HG03432 (cell line): ENCODE results near the gene ORMDL3.
A peak's percentile ranks its signal among the peaks of the same experiment; 100 is the strongest.
"Not testable (repeated sequence)": the region's sequence is repeated elsewhere in the genome, so short reads cannot be mapped to it uniquely, and the experiment has no call there.

ENCODE experiments used
- ATAC-seq: cut with Tn5 transposase; IDR thresholded peaks from one replicate; pipeline ENCODE4 v1.9.1; 2021; ENCODE audit warnings: mild to moderate bottlenecking, moderate library complexity; ENCODE audit not compliant: unreplicated experiment

ORMDL3 gene

DNA sequence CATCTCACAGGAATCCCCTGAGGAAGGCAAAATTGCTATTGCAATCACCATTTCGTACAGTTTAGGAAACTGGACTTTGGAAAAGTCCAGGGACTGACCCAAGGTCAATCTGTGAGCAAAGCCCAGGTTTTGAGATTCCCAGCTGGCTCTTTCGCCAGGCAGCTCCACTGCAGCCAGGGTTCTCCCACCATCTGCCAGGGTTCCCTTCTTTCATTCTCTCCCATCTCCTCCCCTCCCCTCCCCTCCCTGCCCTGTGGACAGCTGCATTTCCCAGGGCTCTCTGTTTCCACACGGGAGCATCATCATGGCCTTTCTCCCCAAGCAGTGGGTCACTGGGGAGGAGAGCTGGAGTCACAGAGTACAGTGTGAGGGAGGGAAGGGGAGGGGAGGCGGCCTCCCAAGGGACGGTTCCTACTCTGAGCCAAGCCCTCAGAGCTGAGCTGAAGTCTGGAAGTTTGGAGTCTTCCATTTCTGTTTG, 23.5 kb upstream of the ORMDL3 start:
- ATAC-seq = no peak

DNA sequence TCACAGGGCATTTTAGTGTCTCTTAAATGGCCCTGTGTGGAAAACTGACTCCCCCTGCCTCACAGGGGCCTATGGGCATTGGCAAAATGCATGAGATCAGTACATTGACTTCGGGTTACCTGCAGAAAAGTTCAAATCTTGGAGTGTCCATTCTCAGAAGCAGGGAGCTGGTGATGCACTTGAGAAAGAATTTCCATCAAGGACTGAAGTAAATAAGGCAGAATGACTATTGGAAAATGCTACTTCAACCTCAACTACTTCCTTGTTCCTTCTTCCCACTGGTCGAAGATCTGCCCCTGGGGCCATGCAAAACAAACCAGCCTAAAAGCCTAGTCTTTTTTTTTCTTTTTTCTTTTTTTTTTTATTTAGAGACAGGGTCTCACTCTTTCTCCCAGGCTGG, 21.6 kb upstream of the ORMDL3 start:
- ATAC-seq = no peak

DNA sequence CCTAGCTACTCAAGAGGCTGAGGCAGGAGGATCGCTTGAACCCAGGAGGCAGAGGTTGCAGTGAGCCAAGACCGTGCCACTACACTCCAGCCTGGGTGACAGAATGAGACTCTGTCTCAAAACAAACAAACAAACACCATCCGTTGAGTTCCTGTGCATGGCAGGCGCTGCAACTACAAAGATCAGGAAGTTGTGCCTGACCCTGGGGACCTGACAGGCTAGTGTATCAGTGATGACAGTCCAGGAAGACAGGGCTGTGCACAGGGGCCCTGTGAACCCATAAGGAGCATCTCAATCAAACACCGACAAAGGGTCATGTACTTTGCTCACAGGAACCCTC, 21.1 kb upstream of the ORMDL3 start:
- ATAC-seq = not testable (repeated sequence)

DNA sequence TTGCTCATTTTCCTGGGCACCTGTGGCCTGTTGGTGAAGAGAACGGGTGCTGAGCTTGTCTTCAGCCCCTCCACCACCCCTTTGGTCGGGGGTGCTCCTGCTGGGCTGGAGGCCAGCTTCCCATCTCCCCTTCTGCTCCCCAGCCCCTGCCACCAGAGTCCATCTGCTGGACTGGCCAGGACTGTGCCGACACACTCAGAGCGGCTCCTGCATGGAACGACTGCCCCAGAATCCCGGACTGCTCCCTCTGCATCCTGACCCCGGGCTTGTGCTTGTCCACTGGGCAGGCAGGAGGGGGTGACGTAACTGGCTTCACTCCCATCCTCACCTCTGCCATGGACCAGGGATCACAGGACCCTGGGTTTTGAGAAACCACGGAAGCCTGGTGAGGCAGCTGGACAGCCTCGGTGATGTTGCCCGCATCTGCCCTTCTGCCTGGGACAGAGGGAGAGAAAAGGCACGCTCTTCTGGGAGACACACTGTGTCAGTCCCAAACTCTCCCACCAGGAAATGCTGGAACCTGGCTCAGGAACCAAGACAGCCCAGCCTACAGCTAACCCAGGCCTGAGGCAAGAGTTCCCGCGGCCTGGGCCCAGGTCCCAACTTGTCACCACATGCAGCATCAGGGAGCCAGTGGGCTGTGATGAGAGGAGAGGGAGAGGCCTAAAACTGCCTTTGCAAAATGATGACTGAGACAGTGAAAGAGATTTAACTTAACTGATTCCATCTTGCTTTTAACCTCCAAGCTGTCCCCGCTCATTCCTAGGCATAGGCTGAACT, 19.3 kb upstream of the ORMDL3 start:
- ATAC-seq = no peak

DNA sequence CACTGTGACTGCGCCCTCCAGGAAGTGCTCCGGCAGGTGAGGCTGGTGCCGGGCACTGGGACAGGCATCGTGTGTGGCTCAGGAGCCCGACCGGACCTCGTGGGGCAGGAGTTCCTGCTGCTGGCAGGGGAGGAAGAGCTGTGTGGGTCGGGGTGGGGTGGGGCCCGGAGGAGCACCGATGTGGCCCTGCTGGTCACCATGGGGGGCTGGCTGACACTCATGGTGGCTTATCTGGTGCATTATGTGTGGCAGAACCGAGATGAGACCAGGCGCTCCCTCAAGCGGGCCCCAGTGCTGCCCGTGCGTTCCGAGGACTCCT, 17.0 kb upstream of the ORMDL3 start:
- no peak for ATAC-seq

DNA sequence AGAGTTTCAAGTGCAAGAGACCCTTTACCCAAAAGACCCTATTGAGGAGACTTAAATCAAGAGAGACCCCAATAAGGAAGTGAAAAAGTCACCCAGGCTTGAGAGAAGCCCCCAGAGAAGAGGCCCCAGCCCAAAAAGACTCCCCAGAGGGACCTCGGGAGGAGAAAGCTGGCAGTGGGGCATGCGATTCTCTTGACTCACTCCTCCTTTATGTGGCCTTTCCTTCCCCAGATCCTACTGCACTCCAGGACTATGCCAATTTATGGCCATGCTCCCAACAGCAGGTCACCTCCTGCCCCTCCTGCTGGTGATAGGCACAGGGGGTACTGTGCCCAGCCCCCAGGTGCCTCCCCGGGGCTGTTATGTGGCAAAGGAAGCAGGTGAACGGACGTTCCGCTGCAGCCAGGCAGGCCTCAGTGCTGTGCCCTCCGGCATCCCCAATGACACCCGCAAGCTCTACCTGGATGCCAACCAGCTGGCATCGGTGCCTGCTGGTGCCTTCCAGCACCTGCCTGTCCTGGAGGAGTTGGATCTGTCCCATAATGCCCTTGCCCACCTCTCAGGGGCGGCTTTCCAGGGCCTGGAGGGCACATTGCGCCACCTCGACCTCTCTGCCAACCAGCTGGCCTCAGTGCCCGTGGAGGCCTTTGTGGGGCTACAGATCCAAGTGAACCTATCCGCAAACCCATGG, 16.4 kb upstream of the ORMDL3 start:
- ATAC-seq = no peak

DNA sequence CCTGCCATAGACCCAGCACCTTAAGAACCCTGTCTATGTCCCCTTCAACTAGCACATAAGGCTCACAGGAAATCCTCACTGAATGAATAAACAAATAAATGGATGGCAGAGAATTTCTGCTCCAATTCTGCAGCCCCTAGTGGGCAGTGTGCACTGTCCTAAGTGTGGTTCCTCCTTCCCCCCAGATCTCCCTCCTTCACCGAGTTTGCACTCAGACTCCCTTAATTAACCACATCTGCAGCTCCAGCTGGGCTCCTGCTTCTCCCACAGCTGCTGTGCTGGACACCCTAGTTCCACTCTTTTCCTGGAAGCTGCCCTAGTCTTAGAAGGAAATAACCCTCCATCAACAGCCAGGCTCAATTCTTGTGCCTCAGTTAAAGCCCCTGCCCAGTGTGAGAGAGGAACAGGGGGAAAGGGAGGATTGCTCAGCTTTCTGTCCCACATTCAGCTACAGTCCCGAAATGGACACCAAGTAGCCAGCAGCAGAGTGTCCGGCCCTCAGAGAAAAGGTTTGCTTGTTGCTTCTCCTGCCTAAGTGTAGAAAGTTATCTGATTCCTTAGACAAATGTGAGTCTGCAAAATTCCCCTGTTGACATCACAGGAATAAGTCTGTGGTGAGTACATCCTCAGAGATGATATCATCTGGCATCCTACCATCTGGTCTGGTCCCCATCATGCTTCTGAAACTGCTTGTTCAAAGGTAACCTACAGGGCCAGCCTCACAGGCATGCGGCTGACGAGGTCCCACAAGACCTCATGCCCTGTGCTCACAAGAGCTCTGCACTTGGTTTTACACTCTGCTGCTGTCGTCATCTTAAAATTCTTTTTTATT, 12.4 kb upstream of the ORMDL3 start:
- ATAC-seq = peak; percentile 64

DNA sequence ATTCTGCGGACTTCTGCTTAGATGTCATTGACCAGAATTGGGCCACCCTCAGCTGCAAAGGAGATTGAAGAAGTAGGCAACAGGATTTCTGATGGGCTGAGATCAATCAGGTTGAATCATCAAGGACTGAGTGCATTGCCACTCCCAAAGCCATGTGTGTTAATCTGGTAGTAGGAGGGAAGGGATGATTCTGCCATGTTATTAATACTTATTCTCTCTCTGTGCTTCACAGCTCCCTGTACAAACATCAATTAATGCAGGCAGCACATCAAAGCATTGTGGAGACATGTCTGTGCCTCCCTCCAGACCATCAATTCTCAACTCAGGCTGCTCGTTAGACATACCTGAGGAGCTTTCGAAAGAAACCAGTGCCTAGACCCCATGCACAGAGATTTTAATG, 11.7 kb upstream of the ORMDL3 start:
- no peak for ATAC-seq

DNA sequence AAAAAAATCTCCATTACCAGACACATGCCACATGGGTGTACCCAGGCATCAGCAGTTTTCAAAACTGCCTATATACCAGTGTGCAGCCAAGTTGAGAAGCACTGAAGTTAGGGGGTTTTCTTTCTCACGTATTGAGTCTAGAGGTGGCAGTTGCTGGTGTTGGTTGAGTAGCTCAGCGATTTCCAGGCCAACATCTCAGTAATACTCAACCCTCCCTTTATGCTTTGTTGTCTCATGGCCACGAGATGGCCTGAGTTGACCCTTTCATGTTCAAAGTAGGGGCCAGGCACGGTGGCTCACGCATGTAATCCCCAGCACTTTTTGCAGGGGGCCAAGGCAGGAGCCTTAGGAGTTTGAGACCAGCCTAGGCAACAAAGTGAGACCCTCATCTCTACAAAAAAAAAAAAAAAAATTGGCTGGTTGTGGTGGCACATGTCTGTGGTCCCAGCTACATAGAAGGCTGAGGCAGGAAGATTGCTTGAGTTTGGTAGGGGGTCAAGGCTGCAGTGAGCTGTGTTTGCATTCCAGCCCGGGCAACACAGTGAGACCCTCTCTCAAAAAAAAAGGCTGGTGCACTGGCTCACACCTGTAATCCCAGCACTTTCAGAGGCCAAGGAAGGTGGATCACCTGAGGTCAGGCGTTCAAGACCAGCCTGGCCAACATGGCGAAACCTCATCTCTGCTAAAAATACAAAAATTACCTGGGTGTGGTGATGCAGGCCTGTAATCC, 10.9 kb upstream of the ORMDL3 start:
- peak; percentile 46 for ATAC-seq

DNA sequence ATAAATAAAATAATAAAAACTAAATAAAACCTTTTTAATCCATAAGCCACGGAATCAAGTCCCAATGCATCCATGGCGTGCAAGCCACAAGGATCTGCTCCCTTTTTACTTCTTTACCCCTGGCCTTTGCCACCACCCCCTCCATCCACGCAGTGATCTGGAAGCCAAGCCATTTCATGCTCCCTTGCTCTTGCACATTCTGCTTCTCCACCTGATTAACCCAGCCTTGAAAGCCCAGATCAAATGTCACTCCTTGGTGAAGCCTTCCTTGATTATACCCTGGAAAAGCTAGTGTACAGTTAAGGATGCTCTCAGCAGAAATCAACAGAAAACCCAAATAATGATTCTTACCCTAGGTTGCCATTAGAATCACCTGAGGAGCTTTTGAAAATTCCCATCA, 10.0 kb upstream of the ORMDL3 start:
- no peak for ATAC-seq

DNA sequence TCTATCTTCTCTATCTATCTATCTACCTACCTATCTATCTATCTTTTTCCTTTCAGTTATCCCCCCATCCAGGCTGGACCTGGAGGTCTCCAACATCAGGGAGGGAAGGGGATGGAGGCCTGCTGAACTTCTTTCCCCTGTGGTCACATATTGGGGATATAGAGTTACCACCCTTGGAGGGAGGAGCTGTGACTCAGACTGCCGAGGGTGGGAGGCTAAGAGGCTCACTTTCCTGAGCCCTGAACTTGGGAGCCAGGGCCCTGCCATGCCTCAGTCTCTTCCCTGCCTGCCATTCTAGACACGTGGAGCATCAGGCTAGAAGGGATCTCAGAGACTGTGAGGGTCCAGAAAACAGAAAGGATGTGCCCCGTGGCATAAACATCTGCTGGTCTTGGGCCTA, 8.5 kb upstream of the ORMDL3 start:
- ATAC-seq = no peak

DNA sequence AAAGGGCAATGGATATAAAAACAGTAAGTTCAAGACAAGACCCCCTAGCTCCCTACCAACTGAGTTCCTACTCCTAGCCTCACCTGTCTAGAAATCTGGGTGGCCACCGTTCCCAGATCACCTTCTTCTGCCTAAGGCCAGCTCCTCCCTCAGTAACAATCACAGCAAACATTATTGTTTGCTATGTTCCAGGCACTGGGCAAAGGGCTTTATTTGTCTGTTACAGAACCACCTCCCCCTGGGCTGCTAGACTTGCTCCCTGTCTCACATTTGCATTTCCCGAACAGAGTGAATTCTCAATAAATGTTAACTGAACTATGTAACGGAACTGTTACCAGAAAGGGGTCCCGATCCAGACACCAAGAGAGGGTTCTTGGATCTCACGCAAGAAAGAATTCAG, 6.9 kb upstream of the ORMDL3 start:
- ATAC-seq = no peak

DNA sequence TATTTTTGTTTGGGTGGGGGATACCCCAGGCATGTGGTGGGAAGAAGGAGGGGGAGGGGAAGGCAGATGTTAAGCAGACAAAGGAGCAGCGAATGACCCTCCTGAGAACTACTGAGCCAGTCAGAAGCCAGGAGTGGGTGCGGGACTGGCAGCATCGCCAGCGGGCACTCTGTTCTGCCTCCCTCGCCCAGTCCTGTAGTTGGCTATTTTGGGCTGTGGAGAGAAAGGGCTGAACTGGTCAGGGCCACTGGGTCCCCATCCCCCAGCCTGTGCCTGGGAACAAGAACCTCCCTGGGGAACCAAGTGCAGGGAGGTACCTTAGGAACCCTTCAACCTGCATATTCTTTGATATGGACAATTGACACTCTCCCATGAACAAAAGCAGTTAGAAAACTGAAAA, 6.5 kb upstream of the ORMDL3 start:
- ATAC-seq = no peak

DNA sequence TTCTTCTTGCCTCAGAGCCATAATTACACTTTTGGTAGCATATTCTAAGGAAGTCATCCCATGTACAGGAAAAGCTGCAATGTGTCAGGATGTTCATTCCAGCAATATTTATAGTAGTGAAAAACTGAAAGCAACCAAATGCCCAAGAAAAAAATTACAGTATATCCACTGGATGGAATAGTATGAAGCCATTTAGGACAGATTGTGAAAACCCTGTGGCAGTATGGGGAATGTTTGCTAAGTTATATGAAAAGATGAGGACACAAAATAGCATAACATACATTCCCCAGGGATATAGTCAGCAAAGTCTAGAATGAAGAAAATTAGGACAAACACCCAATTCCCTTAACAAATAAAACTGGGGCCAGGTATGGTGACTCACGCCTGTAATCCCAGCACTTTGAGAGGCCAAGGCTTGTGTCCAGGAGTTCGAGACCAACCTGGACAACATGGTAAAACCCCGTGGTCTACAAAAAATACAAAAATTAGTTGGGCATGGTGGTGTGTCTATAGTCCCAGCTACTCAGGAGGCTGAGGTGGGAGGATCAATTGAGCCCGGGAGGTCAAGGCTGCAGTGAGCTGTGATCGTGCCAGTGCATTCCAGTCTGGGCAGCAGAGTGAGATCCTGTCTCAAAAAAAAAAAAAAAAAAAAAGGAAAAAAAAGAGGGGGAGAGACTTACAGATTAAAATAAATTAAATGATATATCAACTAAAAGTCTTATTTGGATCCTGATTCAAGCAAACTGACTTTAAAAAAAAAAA, 2.4 kb upstream of the ORMDL3 start:
- no peak for ATAC-seq

DNA sequence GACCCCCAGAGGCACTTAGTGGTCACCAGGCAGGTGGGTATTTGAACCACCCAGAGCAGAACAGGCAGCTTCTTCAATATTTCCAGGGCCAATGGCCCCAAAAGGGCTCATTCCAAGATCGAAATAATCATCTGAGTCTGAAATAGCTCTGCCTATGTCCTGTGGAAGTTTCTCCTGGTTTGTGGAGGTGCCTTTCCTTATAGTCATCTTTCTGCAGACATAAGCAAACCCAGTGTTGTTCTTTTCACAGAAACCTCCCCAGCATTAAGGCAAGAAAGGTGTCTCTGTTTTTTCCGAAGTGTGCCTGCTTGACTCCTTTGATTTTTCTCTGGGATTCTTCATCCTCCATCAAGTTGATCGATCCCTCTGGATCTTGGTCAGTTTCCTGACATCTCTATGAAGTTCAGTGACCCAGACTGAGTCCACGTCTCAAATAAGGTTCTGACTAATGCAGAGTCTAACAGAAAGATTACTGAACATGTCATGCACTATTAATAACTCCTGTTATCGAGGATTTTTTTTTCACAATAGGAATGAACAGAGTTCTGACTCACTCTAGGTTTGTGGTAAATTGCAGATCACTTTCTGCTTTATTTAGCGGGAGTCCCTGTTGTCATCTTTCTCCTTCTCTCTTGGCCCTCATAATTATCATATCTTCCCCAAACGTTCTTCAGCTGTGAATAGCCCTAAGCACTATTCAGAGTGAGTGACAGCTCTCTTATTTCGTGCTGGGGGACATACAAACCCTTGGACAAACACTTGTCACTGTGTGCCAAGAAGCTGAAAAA, 1.7 kb upstream of the ORMDL3 start:
- no peak for ATAC-seq

DNA sequence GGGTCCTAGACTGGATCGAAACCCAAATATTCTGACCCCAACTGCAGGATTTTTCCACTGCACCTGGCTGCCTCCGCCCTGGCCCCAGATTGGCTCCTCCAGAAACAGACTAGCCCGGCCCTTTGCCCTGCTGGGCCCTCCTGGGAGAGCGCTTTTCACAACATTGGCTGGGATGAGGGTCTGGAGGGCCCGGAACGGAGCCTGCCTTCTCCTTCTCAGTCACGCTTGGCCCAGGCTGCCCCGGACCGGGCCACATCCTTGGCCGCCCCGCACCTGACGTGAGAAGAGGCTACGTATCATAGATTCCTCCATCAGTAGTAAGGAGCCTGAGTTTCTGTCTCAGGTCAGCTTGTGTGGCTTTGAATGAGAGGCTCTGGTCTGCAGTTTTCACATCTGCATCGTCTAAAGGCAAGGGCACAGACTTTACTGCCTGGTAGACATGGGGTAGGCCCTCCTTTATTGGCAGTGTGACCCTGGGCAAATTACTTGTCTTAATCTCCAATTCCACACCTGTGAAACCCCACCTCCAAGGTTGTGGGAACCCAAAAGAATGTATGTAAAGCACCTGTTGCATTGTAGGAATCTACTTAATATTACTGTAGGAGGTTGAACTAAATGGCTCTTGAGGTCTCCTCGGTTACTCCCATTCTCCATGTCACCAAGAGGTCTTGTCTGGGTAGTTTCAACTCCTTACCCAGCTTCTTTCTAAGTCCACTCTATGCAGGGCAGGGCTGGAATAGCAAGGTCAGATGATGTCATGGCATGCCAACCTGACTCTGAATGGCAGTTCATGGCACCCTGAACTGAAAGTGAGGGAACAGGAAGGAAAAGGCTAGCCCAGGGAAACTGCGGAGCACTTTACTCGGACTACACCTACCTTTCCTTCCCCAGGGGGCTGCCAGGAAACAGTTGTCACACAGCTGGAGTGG, 792 bp upstream of the ORMDL3 start:
- ATAC-seq = peak; percentile 7

DNA sequence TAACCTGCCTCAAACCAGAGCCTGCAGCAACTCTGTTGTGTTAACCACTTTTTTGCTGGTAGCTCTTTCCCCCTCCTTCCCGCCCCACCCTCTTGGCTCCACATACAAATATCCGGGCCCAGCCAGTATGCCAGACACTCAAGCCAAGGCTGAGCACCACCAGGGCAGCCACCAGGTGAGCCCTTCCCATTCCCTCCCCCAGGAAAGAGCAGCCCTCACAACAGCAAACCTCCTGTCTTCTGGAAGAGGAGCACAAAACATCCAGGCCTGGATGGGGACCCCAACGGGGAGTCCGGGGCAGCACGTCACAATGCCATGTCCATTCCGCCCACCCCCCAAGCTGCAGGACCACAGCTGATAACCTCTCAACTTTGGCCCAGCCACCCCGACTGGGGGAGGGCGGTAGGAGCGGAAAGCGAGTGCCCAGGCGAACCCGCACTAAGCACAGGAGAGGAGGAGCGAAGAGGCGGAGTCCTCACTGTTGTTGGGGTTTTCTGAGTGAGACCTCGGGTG, 757 bp downstream of the ORMDL3 start:
- peak; percentile 21 for ATAC-seq

DNA sequence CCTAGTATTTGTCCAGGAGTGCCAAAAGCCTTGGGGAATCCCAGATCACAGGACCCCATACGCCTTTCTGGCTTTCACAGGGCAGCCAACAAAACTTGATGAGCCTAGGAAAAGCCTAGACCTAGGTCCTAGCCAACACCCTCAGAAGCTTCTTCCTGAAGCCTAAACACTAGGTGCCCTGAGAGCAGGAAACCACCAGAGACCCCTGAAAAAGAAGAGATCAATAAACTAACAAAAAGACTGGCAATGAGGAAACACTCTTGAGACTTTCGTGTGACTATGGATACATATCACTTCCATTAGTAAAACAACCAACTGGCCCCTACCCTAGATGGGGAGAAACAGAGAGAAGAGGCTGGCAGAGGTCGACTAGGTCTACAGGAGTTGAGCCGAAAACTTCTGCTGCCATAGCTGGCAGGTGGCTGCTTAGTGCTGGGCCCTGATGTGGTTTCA, 1.2 kb downstream of the ORMDL3 start:
- ATAC-seq = peak; percentile 11
